ENCODE data around the gene USH2A.

Gene USH2A, protein sequence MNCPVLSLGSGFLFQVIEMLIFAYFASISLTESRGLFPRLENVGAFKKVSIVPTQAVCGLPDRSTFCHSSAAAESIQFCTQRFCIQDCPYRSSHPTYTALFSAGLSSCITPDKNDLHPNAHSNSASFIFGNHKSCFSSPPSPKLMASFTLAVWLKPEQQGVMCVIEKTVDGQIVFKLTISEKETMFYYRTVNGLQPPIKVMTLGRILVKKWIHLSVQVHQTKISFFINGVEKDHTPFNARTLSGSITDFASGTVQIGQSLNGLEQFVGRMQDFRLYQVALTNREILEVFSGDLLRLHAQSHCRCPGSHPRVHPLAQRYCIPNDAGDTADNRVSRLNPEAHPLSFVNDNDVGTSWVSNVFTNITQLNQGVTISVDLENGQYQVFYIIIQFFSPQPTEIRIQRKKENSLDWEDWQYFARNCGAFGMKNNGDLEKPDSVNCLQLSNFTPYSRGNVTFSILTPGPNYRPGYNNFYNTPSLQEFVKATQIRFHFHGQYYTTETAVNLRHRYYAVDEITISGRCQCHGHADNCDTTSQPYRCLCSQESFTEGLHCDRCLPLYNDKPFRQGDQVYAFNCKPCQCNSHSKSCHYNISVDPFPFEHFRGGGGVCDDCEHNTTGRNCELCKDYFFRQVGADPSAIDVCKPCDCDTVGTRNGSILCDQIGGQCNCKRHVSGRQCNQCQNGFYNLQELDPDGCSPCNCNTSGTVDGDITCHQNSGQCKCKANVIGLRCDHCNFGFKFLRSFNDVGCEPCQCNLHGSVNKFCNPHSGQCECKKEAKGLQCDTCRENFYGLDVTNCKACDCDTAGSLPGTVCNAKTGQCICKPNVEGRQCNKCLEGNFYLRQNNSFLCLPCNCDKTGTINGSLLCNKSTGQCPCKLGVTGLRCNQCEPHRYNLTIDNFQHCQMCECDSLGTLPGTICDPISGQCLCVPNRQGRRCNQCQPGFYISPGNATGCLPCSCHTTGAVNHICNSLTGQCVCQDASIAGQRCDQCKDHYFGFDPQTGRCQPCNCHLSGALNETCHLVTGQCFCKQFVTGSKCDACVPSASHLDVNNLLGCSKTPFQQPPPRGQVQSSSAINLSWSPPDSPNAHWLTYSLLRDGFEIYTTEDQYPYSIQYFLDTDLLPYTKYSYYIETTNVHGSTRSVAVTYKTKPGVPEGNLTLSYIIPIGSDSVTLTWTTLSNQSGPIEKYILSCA (N-terminal part only)

DNA sequence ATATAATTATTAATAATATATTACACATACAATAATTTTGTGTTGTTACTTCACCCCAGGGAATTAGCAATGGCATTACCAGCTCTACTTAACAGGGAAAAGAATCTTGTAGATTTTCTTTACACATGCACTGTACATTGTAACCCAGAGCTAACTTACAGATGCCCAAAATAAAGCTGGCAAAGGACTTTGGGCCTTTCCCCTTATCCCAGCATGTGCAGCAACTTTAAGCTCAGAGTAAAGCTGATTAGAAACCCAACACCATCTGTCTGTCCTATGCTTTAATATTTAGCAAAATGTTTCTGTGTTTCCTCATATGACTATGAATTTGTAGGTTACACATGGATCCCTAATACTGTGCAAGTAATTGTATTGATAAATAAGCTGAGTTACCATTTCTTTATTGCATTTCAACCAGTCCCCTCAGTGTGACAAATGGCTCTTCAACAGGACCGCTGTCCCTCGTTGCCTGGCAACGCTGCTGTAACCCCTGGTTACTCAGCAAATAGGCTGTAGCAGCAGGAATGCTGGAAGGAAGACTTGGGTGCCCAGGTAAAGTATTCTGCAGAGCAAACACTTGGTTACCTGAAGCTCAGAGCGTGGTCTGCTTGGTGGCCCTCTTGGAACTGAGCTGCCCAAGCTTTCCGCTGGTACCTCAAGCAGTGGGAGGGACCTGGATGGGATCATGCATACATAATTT is at the start of gene USH2A:
TSS of gene USH2A (minus strand) at position 628 of the 700 bp plus-strand sequence. CDS start 1,112 bp downstream, outside the sequence.
- no peak for DNase-seq (ENCODE audit: extremely low read depth, insufficient read length)
- Histone ChIP-seq H3K36me3 (ENCODE audit: control insufficient read depth, insufficient read depth, low read length) (no peaks in the 10 kb centered on the region), H3K27me3 (replicated peaks; ENCODE audit: control insufficient read depth, insufficient read depth, low read length) (no peaks in the 10 kb centered on the region)

GRCh38 chr1:216466162-216466801 is 43.0 kb upstream of the USH2A start:
- DNase-seq (ENCODE audit: extremely low read depth, insufficient read length): no peak
- TF ChIP-seq, protein P1, sequence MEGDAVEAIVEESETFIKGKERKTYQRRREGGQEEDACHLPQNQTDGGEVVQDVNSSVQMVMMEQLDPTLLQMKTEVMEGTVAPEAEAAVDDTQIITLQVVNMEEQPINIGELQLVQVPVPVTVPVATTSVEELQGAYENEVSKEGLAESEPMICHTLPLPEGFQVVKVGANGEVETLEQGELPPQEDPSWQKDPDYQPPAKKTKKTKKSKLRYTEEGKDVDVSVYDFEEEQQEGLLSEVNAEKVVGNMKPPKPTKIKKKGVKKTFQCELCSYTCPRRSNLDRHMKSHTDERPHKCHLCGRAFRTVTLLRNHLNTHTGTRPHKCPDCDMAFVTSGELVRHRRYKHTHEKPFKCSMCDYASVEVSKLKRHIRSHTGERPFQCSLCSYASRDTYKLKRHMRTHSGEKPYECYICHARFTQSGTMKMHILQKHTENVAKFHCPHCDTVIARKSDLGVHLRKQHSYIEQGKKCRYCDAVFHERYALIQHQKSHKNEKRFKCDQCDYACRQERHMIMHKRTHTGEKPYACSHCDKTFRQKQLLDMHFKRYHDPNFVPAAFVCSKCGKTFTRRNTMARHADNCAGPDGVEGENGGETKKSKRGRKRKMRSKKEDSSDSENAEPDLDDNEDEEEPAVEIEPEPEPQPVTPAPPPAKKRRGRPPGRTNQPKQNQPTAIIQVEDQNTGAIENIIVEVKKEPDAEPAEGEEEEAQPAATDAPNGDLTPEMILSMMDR (IDR thresholded peaks at IDR 0.05; ENCODE audit: insufficient read depth, low read length, poor library complexity, severe bottlenecking): no peak
- Histone ChIP-seq H3K27me3 (replicated peaks; ENCODE audit: control insufficient read depth, insufficient read depth, low read length) (no peaks in the 10 kb centered on the region), H3K4me3 (replicated peaks; ENCODE audit: low read depth, low read length) (no peak overlapping the region), H3K36me3 (ENCODE audit: control insufficient read depth, insufficient read depth, low read length) (no peaks in the 10 kb centered on the region)

More for the DNA sequence above, at the start of gene USH2A:
- TF ChIP-seq, protein P1 (IDR thresholded peaks at IDR 0.05; ENCODE audit: insufficient read depth, low read length, poor library complexity, severe bottlenecking): no peak
- H3K4me3 ChIP-seq (replicated peaks; ENCODE audit: low read depth, low read length): no peak within 1 kb of the TSS

DNA sequence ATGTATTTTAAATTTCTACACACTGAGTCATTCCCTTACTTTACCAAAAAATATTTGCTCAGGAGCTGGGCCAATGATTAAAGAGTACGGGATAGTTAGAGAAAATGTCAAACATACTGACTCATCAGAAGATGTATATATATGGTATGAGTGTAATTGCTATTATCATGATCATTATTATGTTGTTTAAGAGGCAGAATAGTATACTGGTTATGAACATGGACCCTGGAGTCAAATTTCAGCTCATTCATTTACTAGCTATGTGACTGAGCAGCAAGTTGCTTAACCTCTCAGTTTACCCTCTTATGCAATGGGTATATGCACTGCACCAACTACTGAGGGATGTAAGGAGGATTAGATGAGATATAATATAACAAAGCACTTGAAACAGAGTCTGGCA is 41.2 kb upstream of the USH2A start:
- Histone ChIP-seq H3K27me3 (replicated peaks; ENCODE audit: control insufficient read depth, insufficient read depth, low read length) (no peaks in the 10 kb centered on the region), H3K4me3 (replicated peaks; ENCODE audit: low read depth, low read length) (no peak overlapping the region), H3K36me3 (ENCODE audit: control insufficient read depth, insufficient read depth, low read length) (no peaks in the 10 kb centered on the region)
- DNase-seq (ENCODE audit: extremely low read depth, insufficient read length): no peak
- TF ChIP-seq, protein P1 (IDR thresholded peaks at IDR 0.05; ENCODE audit: insufficient read depth, low read length, poor library complexity, severe bottlenecking): no peak

- H3K36me3 ChIP-seq (ENCODE audit: control insufficient read depth, insufficient read depth, low read length): no peaks in the 10 kb centered on the region
- DNase-seq (ENCODE audit: extremely low read depth, insufficient read length): no peak
- no peaks in the 10 kb centered on the region for H3K27me3 ChIP-seq (replicated peaks; ENCODE audit: control insufficient read depth, insufficient read depth, low read length)
- H3K4me3 ChIP-seq (replicated peaks; ENCODE audit: low read depth, low read length): no peak overlapping the region
- TF ChIP-seq, protein P1 (IDR thresholded peaks at IDR 0.05; ENCODE audit: insufficient read depth, low read length, poor library complexity, severe bottlenecking): no peak
Measured at GRCh38 chr1:216462066-216462775, 39.0 kb upstream of the USH2A start.
